DMS114 treated with DMSO at 0.1 percent for 48 hours (cell line): ENCODE data around the gene COL28A1.

Source experiments
- DNase-seq: peaks from one replicate; lab custom pipeline; 2025; ENCODE audit not compliant: unreplicated experiment; lab: John Stamatoyannopoulos, UW

The COL28A1 gene

DNA sequence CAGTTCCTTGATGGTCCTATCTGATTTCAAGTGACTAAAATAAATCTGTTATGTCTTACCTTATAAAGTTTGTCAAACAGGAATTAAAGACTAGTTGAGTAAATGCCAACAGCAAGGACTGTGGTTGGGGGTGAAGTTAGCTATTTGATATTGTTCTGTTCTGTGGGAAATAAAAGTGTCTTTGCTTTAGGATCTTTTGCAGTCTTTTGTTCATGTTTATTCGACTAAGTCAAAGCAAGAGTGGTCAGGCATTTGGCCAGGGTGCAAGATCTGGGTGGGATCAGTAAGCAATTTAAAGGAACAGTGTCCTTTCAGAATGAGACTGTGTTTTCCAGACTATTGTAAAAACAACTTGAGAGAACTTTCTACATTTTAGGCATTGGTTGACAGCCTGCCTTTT lies at the start of gene COL28A1:
Gene COL28A1 (minus strand): TSS at position 183 of the 400 bp plus-strand sequence. CDS start 2,998 bp downstream, outside the sequence.
- no peak for DNase-seq

DNA sequence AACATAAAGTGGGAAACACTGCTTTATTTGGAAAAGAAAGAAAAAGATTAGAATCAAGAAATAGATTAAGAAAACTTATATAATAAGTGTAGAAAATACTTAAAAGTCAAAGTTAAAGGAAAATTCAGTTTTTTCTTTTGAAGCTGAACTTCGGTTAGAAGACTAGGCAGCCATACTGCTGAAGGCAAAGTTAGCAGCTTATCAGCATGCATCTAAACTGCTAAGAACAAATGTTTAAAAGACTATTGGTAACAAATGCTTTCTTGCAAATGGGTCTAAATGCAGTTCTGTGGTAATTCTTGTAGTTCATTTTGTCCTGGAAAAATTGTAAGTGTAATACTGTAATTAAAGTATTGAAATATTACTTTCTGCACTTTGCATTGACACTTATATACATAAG lies 49.0 kb upstream of the COL28A1 start:
- DNase-seq, result no peak

DNA sequence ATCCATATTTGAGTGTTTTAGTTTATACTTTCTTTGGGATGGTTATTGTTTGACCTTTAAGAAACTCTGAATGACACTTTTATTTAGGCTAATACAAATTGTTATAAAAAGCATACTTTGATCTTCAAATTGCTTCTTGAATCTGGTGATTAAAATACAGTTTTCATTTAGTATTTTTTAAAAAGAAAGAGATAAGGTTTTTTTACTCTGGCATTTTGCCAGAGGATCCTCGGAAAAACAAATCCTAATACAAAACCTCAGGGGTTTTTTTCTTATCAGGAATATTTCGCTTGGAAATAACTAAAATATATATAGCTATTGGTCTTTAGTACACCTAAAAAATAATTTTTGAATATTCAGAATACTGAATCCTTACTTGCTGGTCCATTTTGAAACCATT lies 48.1 kb upstream of the COL28A1 start:
- DNase-seq, result no peak

DNA sequence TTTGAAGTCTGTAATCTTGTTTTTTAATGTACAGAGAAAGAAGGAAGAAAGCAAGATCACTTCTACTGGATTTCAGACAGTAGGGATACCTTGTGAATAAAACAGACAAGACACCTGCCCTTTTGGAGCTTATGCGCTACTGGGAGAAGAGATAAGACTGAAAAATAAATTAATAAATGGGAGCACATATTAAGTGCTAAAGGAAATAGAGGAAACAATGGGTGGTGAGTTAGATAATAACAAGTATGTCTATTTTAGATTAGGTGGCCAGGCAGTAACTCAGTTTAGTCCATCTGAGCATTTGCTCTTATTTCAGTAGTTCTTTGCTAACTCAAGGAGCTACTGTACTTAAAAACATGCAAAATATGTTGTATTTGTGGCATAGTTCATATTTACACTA lies 46.9 kb upstream of the COL28A1 start:
- no peak for DNase-seq

DNA sequence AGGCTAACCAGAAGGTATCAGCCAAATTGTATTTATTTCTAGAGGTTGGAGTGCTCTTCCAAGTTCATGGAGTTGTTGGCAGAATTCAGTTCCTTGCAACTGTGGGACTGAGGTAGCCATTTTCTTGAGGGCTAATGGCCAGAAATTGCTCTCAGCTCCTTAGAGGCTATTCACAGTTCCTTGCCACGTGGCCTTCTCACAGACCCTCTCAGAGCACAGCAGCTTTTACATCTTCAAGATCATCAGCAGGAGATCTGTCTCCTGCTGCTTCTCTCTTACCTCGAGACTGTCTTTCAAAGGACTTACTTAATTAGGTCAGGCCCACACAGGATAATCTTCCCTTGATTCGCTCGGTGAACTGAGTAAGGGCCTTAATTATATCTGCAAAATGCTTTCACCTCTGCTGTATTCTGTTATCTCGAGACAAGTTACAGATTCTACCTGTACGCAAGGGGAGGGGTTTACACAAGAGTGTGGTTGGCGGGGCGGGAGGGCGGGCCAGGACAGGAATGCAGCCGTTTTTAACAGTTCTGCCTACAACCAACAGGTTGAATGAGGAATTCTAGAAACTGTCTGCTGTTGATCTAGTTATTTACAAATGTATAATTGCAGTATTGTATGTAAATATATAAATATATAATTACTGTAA lies 46.0 kb upstream of the COL28A1 start:
- DNase-seq, result no peak

DNA sequence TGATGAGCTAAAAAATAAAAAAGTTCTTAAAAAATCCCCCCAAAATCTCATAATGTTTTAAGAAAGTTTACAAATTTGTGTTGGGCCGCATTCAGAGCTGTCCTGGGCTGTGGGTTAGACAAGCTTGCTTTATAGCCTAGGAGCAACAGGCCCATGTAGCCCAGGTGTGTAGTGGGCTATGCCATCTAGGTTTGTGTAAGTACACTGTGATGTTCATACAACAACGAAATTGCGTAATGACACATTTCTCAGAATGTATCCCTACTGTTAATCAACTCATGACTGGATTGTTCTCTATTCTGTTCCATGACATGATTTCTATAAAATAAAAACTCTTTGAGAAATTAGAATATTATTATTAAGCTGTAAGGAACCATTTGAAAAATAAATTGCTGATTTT lies 44.0 kb upstream of the COL28A1 start:
- no peak for DNase-seq

DNA sequence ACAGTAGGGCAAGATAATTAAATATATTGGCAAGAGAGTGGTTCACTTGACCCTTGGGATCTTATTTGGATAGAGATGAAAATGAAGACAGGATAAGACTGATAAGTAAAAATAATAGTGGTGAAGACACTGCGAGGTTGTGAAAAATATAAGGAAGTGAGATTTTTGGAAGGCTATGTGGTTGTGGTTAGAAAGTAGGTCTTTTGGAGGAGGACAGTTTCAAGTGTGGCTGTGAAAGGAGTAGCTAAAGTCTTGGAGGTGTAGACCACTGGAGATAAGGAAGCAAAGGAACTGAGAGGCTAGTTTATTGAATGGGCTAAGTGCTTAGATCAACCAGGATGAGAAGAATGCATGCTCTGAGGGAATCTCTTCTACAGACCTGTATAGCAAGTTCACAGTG lies 42.2 kb upstream of the COL28A1 start:
- no peak for DNase-seq

DNA sequence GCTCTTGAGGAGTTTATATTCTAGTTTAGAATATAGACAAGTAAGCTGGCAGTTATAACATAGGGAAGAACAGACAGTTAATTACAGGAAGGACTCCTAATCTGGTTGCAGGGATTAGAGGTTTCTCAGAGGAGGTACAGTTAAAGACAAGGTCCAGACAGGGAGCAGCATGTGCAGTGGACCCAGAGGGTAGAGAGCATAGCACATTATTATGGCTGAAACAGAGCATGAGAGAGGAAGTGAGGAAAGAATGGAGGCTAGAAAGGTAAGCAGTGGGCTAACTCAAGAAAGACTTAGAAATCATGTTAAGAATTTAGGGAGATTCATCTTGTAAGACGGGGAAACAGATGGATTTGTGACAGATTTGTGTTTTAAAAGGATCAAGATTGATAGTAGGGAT lies 40.7 kb upstream of the COL28A1 start:
- DNase-seq, result no peak

DNA sequence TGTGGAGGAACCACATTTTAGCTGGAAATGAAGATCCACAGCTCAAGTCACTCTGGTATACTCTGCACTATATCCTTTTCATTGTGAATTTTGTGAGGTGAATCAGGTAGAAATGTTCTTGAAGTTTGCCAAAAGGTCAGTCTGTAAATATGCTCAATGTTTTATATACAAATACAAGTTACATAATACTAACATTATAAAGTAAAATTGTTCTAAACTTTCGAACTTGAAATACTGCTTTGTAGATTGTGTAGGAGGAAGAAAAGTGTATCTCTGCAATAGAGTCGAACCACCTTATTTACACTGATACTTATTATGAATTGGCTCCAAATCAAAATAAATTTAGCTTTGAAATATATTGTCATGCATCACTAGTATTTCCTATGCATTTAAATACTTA lies 38.0 kb upstream of the COL28A1 start:
- DNase-seq, result no peak

DNA sequence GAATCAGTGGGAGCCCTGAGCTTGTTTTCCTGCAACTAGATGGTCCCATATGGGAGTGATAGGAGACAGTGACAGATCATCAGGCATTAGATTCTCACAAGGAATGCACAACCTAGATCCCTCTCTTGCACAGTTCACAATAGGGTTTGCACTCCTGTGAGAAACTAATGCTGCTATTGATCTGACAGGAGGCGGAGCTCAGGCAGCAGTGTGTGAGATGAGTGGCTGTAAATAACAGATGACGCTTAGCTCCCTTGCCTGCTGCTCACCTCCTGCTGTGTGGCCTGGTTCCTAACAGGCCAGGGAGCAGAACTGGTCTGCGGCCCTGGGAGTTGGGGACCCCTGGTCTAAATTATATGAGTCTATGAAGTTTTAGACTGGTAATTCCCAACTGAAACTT lies 34.9 kb upstream of the COL28A1 start:
- no peak for DNase-seq

DNA sequence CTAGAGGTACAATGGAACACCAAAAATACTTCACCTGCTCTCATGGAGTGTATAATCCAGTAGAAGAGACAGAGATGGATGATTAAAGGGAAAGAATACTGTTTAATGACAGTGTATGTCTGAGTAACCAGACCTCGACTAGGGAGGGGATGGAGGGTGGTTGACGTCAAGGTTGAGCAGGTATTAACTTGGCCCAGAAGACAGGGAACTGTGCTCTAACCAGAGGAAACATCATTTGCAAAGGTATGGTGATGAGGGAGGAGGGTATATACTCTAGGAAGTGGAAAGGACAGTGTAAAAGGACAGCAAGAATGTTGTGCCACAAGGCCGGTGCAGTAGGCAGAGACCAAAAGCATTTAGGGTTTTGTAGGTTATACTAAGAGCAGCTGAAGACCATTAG lies 33.9 kb upstream of the COL28A1 start:
- no peak for DNase-seq

DNA sequence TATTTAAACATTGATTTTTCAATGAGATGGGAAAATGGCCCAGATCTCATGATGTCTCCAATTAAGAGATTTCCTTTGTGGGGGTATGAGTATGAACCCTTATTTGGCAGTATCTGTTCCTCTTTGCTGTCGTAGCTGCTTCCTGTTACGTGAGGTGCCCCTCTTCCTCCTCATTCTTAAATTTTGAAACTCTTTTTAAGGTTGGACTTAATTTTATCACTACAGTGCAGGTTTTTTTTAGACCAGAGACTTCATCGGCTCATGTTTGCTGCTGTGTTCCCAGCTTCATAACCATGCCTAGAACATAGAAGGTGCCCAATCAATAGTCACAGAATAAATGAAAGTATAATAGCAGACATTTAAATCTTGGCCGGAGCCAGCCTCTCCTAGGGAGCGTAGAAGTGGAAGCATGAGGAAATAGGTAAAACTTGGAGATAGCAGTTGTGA lies 33.4 kb upstream of the COL28A1 start:
- no peak for DNase-seq

DNA sequence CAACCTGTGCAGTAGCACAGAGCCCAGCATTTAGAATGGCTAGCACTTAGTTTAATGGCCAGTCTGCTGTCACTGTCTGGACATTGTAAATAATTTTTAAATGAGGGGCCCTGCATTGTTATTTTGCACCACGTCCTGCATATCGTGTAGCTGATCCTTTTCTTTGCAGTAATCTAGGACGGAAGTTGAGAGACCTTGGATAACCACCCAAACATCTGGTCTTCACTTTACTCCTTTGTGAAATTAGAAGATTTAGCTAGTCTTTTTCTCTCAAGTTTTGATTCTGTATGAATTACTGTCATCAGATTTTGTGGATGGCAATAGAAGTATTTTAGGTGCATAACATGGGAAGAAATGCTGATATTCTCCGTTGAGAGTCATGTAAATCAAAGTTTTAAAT lies 32.9 kb upstream of the COL28A1 start:
- no peak for DNase-seq

DNA sequence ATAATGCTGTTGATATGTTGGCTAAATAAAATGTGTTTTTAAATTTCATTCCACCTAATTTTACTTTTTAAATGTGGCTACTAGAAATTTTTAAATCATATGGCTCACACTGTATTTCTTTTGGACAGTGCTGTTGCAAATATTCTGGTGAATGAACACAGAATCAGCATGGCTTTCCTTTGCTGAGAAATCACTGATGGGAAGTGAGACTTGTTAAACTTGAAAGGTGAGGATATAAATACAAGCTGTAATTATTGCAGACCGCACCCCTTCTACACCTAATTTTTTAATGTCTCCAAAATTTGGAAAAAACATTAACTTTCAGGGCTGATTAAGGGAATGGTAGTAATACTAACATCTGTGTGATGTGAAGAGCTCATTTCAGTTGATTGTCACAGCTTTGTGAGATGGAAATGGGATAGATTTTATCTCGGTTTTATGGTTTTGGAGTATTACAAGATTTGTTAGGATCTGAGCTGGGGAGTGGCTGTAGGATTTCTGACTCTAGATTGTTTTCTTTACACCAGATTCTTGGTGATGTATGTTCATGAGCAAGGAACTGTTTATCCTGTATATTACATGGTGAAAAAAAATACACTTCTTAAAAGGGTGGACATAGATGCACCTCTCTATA lies 32.3 kb upstream of the COL28A1 start:
- DNase-seq, result no peak

DNA sequence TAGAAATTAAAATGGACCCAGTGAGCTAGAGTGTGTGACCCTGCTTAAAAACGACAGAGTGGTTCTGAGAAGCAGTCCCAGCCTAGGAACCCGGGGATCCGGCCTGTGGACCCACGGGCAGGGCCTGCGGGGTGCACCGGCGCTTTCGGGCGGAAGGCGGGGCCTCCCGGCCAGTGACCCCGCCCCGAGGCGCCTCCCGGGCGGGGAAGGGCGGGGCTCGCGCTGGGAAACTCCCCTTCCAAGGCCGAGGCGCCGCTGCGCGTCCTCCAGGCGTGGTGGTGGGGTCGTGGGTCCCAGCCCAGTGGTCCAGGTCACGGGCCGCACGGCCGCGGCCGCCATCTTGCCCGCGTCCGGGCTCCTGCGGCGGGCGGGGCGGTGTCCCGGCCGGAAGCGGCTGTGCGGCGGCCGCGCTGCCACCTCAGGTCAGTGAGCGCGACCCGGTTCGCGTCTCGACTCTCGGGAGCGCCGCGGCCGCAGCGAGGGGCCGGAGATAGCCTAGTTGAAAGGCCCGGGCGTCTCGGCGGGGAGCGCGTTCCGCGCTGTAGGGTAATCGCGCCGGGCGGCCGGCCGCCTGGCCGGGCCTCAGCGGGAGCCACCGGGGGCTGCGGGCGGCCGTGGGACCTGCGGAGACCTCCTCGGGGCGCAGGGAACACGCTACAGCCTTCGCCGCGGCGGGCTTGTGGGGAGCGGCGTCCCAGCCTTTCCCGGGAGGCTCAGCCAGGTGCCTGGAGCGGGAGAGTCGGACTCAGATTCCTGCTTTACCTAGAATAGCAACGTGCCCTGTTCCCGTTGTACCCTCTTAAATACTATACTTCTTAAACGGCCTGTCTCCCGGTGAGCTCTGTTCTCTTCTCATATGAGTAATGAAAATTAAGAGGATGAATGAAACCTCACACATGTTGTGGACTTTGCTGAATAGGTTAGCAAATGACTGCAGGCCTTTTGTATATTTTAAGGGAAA lies 31.3 kb upstream of the COL28A1 start, which contains the start of gene MIOS:
Gene MIOS (plus strand): TSS at position 234 of the 961 bp plus-strand sequence. CDS start 5,592 bp downstream, outside the sequence.
- DNase-seq, result peak; percentile 14

DNA sequence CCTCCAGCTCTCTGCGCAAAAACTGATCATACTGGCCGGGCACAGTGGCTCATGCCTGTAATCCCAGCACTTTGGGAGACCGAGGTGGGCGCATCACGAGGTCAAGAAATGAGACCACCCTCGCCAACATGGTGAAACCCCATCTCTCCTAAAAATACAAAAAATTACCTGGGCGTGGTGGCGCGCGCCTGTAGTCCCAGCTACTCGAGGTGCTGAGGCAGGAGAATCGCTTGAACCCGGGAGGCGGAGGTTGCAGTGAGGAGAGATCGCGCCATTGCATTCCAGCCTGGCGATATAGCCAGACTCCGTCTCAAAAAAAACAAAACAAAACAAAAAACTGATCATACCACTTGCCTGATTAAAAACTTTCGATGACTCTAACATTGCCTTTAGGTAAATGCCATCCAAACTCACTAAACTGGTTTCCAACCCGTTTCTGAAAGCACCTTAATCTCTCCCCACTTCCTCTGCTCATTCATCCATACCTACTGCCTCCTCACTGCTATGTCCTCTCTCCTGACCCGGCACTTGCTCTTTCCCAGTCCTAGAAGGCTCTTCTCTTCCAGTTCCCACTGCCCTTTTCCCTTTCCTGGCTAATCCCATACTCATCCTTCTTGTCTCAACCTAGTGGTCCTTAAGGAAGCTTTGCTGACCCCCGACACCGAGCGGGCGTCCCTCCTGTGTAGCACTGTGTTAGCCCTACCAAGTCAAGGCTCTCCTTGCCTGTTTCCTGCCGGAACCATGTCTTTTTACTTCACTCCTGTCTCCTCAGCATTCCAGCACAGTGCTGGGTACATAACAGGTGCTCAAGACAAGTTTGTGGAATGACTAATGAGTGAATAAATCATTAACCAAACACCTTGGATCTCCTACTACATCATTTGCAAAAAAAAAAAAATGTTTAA lies 30.3 kb upstream of the COL28A1 start:
- DNase-seq, result no peak

DNA sequence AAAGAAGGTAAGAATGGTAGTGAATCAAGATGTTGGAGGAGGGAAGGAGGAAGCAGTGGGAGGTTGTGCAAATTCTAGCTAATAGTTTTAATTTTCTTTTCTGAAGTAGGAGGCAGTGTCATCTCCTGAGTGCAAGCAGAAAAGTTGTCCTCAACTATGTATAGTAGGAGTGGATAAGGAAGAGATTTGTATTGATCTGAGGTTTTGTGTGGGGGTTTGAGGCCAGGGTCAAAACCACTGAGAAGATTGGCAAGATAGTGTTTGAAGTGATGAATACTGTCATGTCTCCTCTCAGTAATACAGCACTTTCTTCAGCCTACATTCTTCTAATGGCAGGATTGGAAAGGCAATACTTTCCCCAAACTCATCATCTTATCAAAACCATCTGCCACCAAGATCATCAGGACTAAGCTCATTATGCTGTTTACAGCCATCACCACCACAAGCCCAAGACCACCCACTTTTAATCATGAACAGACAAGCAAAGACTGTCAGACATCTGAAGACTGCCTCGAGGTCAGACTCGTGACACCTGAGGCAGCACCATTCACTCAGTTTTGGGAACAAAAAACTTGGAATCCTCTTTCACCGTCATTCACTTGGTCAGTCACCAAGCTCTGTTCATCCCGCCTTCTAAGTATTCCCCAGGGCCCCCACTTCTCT lies 29.5 kb upstream of the COL28A1 start:
- DNase-seq, result no peak

DNA sequence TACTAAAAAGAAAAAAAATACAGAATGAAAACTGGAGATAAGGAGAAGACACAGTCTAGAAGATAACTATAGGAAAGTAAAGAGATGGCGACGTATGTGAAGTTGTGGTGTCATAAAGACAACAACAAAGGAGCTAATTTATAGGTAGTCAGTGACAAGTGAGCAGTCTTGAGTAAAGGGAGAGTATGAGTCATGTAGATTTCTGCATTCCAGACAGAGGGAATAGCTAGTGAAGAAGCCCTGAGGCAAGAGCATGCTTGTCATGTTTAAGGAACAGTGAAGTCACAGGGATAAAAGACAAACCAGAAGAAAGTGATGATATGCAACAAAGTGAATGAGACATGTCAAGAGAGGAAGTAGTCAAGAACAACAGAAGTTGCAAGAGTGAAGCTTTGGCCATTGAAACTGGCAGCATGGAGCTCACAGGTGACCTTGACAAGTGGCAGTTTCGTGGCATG lies 28.7 kb upstream of the COL28A1 start:
- DNase-seq, result no peak

DNA sequence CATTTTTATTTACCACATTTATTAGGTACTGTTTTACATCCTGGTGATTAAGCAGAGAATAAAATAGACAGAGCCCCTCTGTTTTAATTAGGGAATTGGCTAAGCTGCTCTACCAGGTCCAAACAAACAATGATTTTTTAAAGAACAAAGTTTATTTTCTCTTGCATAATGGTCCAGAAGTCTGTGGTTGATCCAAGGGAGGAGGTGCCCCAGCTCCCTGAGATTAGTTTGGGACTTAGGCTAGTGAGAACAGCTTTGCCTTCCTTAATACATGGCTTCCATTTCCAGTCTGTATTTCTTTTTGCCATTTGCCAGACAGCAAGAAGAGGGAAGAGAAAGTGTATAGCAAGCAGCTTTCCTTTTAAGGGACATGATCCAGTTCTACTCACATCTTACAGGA lies 28.1 kb upstream of the COL28A1 start:
- no peak for DNase-seq

DNA sequence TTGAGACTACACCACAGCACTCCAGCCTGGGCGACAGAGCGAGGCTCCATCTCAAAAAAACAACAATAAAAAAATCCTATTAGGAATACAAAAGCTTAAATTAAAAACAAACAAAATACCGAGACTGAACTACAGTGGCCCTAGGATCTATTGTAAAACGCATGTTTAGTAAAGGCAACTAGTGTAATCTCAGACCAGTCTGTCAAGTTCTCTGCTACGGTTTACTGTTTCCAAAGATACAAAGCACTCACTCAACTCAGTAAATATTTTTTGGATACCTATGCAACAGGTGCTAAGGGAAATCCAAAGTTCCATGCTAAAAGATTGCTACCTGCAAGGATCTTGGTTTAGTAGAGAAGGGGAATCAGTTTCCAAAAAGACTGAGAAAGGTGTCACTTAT lies 27.6 kb upstream of the COL28A1 start:
- no peak for DNase-seq
